Mesodermal cell (in vitro differentiated cells): Measurements from ENCODE around the gene CIBAR2.
"Not testable (repeated sequence)": the region's sequence is repeated elsewhere in the genome, so short reads cannot be mapped to it uniquely, and the experiment has no call there.

Experiments used
- H3K27ac ChIP-seq: 2 replicates; pipeline ENCODE4 v1.7.0; 2013; ENCODE audit warnings: mild to moderate bottlenecking, low read depth, low read length, moderate library complexity; ENCODE audit not compliant: severe bottlenecking
- H3K36me3 ChIP-seq: 2 replicates; pipeline ENCODE4 v1.7.1; 2013; ENCODE audit warnings: mild to moderate bottlenecking, low read length, moderate library complexity; ENCODE audit not compliant: control insufficient read depth, insufficient read depth
- H3K4me1 ChIP-seq: one replicate; pipeline ENCODE4 v1.7.1; 2013; ENCODE audit warnings: mild to moderate bottlenecking, low read length; ENCODE audit not compliant: insufficient read depth, control insufficient read depth, poor library complexity, severe bottlenecking
- H3K4me3 ChIP-seq: 2 replicates; pipeline ENCODE4 v1.7.0; 2013; ENCODE audit warnings: low read length, control low read depth, mild to moderate bottlenecking; ENCODE audit not compliant: insufficient read depth, poor library complexity, severe bottlenecking; ENCODE audit errors: extremely low read depth
- H3K9me3 ChIP-seq: 2 replicates; pipeline ENCODE4 v1.7.1; 2013; ENCODE audit warnings: mild to moderate bottlenecking, low read length, moderate library complexity; ENCODE audit not compliant: control insufficient read depth
- WGBS, 2 experiments: methylation state at CpG; one replicate each; pipeline ENCODE4 v1.1.5; 2013; ENCODE audit warnings: missing lambda C conversion rate in 2 of 2; ENCODE audit not compliant: insufficient coverage in 2 of 2; 5-methylcytosine and 5-hydroxymethylcytosine counted together

Gene CIBAR2

DNA sequence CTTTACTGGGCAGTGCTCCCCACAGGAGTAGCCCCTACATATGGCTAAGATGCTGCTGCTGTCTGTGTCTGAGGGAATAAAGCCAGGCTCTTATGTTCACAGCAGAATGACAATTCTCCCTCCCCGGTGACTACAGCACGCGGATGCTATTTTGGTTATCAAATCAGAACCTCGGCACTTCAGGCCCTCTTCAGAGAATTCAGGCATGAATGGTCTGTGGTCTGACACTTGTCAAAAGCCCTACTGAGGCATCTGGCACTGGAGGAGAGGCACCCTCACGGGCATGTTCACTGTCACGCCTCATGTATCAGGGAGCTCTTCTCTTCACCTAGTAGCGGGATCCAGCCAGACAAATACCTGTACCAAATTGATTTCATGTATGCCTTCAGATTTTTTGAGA is 54.3 kb downstream of the CIBAR2 start:
- H3K9me3 ChIP-seq, result no peaks in the 10 kb centered on the region
- no peaks in the 10 kb centered on the region for H3K36me3 ChIP-seq
- peaks cover 14% of the 10 kb centered on the region for H3K4me1 ChIP-seq
- no peak overlapping the region for H3K27ac ChIP-seq
- WGBS, 2 experiments, result 93 to 100% methylated on average over 6 to 7 of the region's 7 CpGs
- no peak overlapping the region for H3K4me3 ChIP-seq

DNA sequence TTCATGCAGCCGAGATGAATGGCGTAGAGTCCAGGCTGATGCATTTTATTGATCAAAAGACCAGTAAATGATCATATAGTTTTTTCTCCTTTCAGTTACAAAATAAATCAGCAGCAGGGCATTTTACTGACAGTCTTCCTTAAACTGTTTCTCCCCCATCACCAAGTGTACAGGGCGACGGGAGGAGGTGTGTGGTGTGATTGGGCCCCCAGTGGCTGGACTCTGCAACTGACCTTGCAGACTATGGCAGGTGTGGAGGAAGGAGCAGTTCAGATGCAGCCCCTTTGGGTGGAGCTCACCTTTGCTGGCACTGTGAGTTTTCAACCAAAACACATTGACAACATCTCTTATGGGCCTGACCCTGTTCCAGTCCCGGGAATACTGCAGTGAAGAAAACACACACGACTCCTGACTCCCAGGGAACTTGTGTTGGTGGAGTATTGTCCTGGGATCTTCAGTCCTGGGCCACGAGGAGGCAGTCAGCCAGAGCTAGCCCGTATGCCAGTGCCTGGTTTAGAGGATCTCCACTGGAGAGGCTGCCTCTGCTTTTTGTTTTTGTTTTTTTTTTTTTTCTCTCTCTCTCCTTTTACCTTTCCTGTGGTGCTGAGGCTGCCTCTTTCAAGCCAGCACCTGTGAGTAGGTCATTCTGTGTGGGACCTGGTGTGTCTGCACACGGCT is 54.9 kb downstream of the CIBAR2 start:
- 92 to 100% methylated on average over 3 to 4 of the region's 9 CpGs for WGBS, 2 experiments
- H3K9me3 ChIP-seq, result no peaks in the 10 kb centered on the region
- no peak overlapping the region for H3K27ac ChIP-seq

DNA sequence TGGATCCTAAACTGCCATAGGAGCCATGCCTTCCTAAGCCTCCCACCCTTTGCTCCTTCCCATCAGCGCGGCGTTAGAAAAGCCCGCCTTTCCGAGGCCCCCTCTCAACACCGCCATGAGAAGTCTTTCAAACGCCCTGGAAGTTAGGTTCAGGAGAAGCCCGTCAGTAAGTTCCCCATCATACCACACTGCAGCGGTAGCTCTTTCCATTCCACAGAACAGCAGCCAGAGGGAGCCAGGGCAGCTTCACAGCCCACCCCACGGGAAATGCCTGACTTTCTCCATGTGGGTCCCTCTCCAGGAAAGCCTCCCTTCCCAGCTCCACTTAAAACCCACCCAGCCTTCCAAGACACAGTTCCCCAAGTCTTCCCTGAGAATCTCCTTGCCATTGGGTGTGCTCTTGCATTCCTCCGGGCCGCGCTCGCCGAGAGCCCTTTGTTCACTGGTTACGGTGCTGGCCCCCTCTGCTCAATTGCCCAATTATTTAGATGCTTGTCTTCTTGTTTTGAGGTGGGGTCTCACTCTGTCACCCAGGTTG is 56.0 kb downstream of the CIBAR2 start:
- Histone ChIP-seq H3K27ac (no peak overlapping the region), H3K36me3 (no peaks in the 10 kb centered on the region), H3K4me1 (peaks cover 15% of the 10 kb centered on the region), H3K9me3 (no peaks in the 10 kb centered on the region), H3K4me3 (no peak overlapping the region)
- 76 to 100% methylated on average over 5 to 14 of the region's 16 CpGs for WGBS, 2 experiments

More for the DNA sequence above, 54.9 kb downstream of the CIBAR2 start:
- Histone ChIP-seq H3K4me3 (no peak overlapping the region), H3K36me3 (no peaks in the 10 kb centered on the region), H3K4me1 (peaks cover 14% of the 10 kb centered on the region)

DNA sequence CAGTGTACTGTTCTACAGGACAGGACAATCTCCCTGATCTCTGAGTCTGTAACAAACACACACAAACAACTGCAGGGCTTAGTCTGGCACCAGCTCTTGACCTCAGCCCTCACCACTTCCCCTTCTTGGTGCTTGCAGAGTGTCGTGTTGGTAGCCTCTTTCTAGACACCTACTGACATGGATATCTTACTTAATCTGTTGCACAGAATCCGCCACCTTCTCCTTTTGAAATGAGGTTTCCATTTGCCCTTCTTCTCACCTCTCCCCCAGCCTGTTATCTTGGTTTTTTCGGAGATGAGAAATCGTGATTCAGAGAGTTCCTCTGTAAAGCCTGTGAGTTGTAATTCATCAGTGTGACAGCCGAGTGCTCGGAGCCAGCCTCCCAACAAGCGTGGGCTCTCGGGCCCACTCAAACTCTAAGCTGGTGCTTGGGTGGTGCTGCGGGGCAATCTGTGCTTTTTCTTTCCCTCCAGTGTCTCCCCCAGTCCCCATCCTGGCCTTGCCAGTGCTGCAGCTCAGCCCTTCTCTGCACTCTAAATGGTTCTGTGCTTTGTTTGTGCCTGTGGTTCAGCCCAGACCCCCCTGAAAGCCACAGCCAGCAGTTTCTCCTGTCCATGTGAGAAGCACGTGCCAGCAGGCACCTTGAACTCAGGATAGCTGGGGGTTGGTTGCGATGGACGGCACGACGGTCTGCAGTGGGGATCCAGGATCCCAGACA is 56.6 kb downstream of the CIBAR2 start:
- H3K9me3 ChIP-seq, result no peaks in the 10 kb centered on the region
- H3K27ac ChIP-seq, result peak overlapping the region; percentile 57
- H3K4me3 ChIP-seq, result no peak overlapping the region
- 77 to 82% methylated on average over 8 to 13 of the region's 14 CpGs for WGBS, 2 experiments
- H3K4me1 ChIP-seq, result peaks cover 17% of the 10 kb centered on the region
- no peaks in the 10 kb centered on the region for H3K36me3 ChIP-seq

DNA sequence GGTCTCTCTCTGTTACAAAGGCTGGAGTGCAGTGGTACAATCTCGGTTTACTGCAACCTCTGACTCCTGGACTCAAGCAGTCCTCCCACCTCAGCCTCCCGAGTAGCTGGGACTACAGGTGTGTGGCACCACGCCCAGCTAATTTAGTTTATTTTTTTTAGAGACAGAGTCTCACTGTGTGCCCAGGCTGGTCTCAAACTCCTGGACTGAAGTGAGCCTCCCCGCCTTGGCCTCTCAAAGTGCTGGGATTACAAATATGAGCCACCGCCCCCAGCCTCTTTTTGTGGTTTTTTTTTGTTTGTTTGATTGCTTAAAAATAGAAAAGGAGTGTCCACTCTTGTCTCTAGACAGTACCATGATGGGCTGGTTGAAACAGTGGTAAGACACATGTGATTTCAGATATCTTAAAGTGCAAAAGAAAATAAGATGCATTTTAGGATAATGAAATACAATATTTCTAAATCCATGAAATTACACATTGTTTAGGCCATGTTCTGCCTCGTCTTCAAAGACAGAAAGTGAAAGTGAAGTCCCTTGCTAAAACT is 57.3 kb downstream of the CIBAR2 start:
- H3K4me3 ChIP-seq, result no peak overlapping the region
- WGBS, 2 experiments, result 90 to 96% methylated on average over 5 to 6 of the region's 6 CpGs

DNA sequence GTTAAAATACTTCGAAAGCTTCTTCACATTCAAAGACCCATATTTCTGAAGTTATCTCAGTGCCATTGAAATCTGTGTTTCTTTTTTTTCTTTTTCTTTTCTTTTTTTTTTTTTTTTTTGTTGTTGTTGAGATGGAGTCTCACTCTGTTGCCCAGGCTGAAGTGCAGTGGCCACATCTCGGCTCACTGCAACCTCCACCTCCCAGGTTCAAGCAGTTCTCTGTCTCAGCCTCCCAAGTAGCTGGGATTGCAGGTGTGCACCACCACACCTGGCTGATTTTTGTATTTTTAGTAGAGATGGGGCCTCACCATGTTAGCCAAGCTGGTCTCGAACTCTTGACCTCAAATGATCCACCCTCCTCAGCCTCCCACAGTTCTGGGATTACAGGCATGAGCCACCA is 58.0 kb downstream of the CIBAR2 start:
- H3K4me1 ChIP-seq, result peaks cover 17% of the 10 kb centered on the region
- 86% methylated on average over 1 of the region's 3 CpGs; no CpG with 5 or more reads in 1 of the 2 experiments for WGBS, 2 experiments
- H3K27ac ChIP-seq, H3K4me3 ChIP-seq, H3K9me3 ChIP-seq, H3K36me3 ChIP-seq: not testable (repeated sequence)

More for the DNA sequence above, 57.3 kb downstream of the CIBAR2 start:
- Histone ChIP-seq H3K27ac (peak overlapping the region; percentile 57), H3K4me1 (peaks cover 17% of the 10 kb centered on the region), H3K36me3 (no peaks in the 10 kb centered on the region), H3K9me3 (no peaks in the 10 kb centered on the region)

DNA sequence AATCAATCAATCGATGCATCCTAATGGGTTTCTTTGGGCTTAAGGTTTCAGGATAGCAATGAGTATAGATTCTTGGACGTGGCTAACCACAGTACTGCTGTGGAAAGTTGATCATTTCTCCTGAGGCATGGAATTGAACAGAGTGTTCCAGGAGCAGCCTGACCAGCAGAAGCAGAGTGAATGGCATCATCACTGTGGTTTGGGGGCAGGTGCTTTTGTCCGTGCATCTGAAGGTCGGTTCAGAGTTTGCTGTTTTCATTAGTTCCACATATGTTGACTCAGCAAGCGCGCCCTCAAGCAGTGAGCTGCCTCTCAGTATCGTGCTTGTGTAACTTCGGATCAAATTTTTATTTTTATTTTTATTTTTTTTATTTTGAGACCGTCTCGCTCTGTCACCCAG is 59.7 kb downstream of the CIBAR2 start:
- WGBS, 2 experiments, result 95 to 98% methylated on average over 5 of the region's 10 CpGs
- Histone ChIP-seq H3K4me1 (peaks cover 17% of the 10 kb centered on the region), H3K9me3 (no peaks in the 10 kb centered on the region), H3K4me3 (no peak overlapping the region), H3K36me3 (no peaks in the 10 kb centered on the region), H3K27ac (no peak overlapping the region)

DNA sequence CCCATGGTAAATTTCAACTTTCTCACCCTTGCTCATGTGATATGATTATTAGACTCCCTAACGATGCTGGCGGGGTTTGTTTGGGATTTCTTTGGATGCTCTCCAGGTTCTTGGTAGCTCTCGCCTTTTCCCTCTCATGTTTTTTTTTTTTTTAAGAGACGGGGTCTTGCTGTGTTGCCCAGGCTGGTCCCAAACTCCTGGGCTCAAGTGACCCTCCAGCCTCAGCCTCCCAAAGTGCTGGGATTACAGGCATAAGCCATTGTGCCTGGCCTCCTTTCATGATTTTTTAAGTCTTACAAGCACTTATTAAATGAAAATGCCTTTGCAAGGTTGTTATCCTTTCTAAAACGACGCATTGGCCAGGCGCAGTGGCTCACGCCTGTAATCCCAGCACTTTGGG is 60.6 kb downstream of the CIBAR2 start:
- 90 to 95% methylated on average over 6 to 8 of the region's 8 CpGs for WGBS, 2 experiments
- H3K4me1 ChIP-seq, result peaks cover 17% of the 10 kb centered on the region
- no peak overlapping the region for H3K27ac ChIP-seq

DNA sequence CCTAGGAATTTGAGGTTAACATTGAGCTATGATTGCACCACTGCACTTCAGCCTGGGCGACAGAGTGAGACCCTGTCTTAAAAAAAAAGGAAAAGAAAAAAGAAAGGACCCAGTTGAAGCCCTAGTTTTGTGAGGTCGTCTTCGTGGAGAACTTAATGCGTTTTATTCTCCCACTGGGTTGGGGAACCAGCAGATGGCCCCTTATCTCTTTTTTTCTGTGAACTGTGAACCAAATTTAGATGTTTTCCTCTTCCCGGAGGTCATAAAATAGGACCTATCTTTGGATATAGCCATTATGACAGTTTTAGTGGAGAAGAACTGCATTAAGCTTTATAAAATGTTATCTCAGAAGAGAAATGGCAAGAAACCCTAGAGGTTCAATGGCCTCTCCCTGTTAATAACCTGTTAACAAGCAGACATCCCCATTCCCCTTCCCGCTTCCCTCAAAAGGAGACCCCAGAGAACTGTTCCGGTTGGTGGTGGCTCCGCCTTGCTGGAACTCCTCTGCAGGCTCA is 61.1 kb downstream of the CIBAR2 start:
- Histone ChIP-seq H3K9me3 (no peaks in the 10 kb centered on the region), H3K4me1 (peaks cover 13% of the 10 kb centered on the region), H3K36me3 (no peaks in the 10 kb centered on the region), H3K4me3 (no peak overlapping the region), H3K27ac (no peak overlapping the region)
- WGBS, 2 experiments, result 91 to 97% methylated on average over 5 to 7 of the region's 8 CpGs

More for the DNA sequence above, 60.6 kb downstream of the CIBAR2 start:
- H3K9me3 ChIP-seq, result no peaks in the 10 kb centered on the region
- no peaks in the 10 kb centered on the region for H3K36me3 ChIP-seq
- no peak overlapping the region for H3K4me3 ChIP-seq

DNA sequence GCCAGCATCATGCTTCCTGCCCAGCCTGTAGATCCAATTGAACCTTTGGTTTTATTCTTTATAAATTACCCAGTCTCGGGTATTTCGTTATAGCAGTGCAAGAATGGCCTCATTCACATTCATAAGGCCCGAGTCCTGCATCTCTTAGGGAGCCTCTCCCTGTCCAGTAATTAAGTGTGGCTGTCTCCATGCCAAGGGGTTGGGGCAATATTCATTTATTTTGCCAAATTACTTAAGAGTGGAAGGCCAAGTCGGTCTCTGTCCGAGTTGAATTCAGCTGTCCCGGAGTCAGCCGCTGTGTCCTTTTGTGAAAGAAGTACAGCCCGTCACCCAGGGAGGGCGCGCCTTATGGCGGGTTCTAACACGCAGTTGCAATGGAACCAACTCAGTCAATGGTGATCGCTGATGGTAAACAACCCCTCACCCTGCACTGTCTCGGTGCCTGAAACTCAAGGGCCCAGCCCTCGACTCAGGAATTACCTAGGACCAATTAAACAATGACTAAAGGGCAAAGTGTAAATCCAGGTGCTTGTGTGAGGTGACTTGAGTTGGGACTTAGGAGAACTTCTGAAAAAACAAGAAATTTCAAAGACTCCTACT is 62.5 kb downstream of the CIBAR2 start:
- Histone ChIP-seq H3K4me1 (peaks cover 3% of the 10 kb centered on the region), H3K36me3 (no peaks in the 10 kb centered on the region), H3K27ac (no peak overlapping the region), H3K9me3 (no peaks in the 10 kb centered on the region), H3K4me3 (no peak overlapping the region)
- 94 to 97% methylated on average over 11 to 12 of the region's 15 CpGs for WGBS, 2 experiments
